ENCODE measurements around the gene IFITM1. TPM values are rescaled to one million over a fixed set of nuclear protein-coding genes. Genes with fewer than 3 reads are reported as not detected.
A peak's percentile ranks its signal among the peaks of the same experiment; 100 is the strongest.

Gene IFITM1
- total and polyA plus RNA-seq, 2 of the 8 experiments (the other 6 are each of a cell fraction or from before 2014, with no cell fraction given), result 394 to 1,464 TPM

- FAIRE-seq (no peak), DNase-seq (ENCODE audit: low read depth in 1 of 2, low spot score in 2 of 2) (no peak)
- Histone ChIP-seq H3K27ac (ENCODE audit: low read depth, low read length) (no peak overlapping the region), H3K79me1 (ENCODE audit: low read depth, low read length) (no peaks in the 10 kb centered on the region), H3K23me2 (ENCODE audit: low read depth, low read length) (no peaks in the 10 kb centered on the region), H2BK15ac (ENCODE audit: low read length) (0 out of 2 replicates have a peak overlapping the region, but pooled peaks have one; percentile 88), H4K91ac (replicated peaks; ENCODE audit: insufficient read length, low read length) (no peak overlapping the region), H3K4ac (replicated peaks; ENCODE audit: insufficient read length, low read depth, low read length) (no peak overlapping the region), H4K20me1 (replicated peaks in 1 of 2; ENCODE audit: control insufficient read depth in 1 of 2, insufficient read depth in 2 of 2, low read length in 2 of 2) (no peaks in the 10 kb centered on the region), H2AK5ac (ENCODE audit: low read depth, low read length) (no peak overlapping the region), H3K79me2 (ENCODE audit: control insufficient read depth in 1 of 2, insufficient read depth in 2 of 2, low read length in 2 of 2) (no peaks in the 10 kb centered on the region), H3K56ac (replicated peaks; ENCODE audit: insufficient read length, low read depth, low read length) (no peak overlapping the region), H3K4me2 (ENCODE audit: insufficient read depth in 1 of 2, low read depth in 2 of 2, low read length in 2 of 2) (no peak overlapping the region), H2BK5ac (ENCODE audit: low read depth, low read length) (no peak overlapping the region), H3K9ac (replicated peaks in 1 of 4; ENCODE audit: extremely low read depth in 1 of 4, low read depth in 3 of 4, low read length in 3 of 4) (no peak overlapping the region), H3K14ac (ENCODE audit: insufficient read length) (no peak overlapping the region), H3K27me3 (replicated peaks in 1 of 4; ENCODE audit: control insufficient read depth in 3 of 4, extremely low read depth in 1 of 4, insufficient read depth in 3 of 4, low read length in 3 of 4) (no peaks in the 10 kb centered on the region), H2AFZ (ENCODE audit: low read length) (no peak overlapping the region), H2BK20ac (ENCODE audit: low read length) (no peak overlapping the region), H2BK120ac (replicated peaks; ENCODE audit: low read depth, low read length) (no peak overlapping the region), H2BK12ac (ENCODE audit: low read depth, low read length) (peak overlapping the region; percentile 75; the same call in 1 of the 2 replicates), H3K23ac (ENCODE audit: insufficient read length) (no peak overlapping the region), H4K8ac (ENCODE audit: extremely low read depth, insufficient read depth, low read length) (no peak overlapping the region), H4K5ac (ENCODE audit: insufficient read length, low read depth, low read length) (no peak overlapping the region), H3K9me3 (ENCODE audit: insufficient read depth in 2 of 2, low read depth in 1 of 2, low read length in 1 of 2) (peaks cover 4 to 5% of the 10 kb centered on the region in 2 experiments; a peak in 1 of 4 replicates), H3K36me3 (ENCODE audit: control insufficient read depth in 2 of 4, insufficient read depth in 4 of 4, low read length in 3 of 4) (no peaks in the 10 kb centered on the region), H3K4me3 (ENCODE audit: extremely low read depth in 1 of 4, insufficient read depth in 2 of 4, low read depth in 3 of 4, low read length in 4 of 4) (no peak overlapping the region), H3K18ac (ENCODE audit: extremely low read depth, low read length) (0 out of 2 replicates have a peak overlapping the region, but pooled peaks have one; percentile 32), H3K4me1 (replicated peaks in 1 of 4; ENCODE audit: control insufficient read depth in 3 of 4, insufficient read depth in 4 of 4, low read length in 3 of 4) (peaks cover 0 to 14% (median 2%) of the 10 kb centered on the region in 4 experiments; a peak in 4 of 7 replicates)
- WGBS, 2 experiments (ENCODE audit: extremely low coverage in 1 of 2, insufficient coverage in 1 of 2, insufficient read length in 1 of 2, insufficient replicate concordance in 2 of 2, low coverage in 1 of 2, low lambda C conversion rate in 2 of 2, missing lambda C conversion rate in 1 of 2), result 97% methylated on average over 3 of the region's 3 CpGs; no CpG with 5 or more reads in 1 of the 2 experiments
- ChIA-PET CTCF (ENCODE audit: partially characterized antibody) (interaction anchor here (1.0 to 2.4 kb wide), 4 partner anchors 11 to 121 kb away, joined by 3 to 6 read pairs (median 4); partner anchors contain the start of gene BET1L), POLR2A (ENCODE audit: partially characterized antibody) (interaction anchor here (0.7 to 1.8 kb wide), 7 partner anchors 9 to 27 kb away, joined by 3 to 8 read pairs (median 4); partner anchors contain the start of gene IFITM2)
- TF ChIP-seq CBX5 (IDR thresholded peaks at IDR 0.05; ENCODE audit: low read depth, low read length), result no peak
- no peak for TF ChIP-seq NRF1 (IDR thresholded peaks at IDR 0.05; ENCODE audit: low read depth, low read length)
- no peak for TF ChIP-seq RFX5 (IDR thresholded peaks at IDR 0.05; ENCODE audit: borderline replicate concordance, low read depth, low read length)
- no peak for TF ChIP-seq POLR2AphosphoS5 (IDR thresholded peaks at IDR 0.05; ENCODE audit: low read depth, low read length)
- no peak for TF ChIP-seq ATF2 (IDR thresholded peaks at IDR 0.05; ENCODE audit: low read length)
- no peak for TF ChIP-seq BRCA1 (IDR thresholded peaks at IDR 0.05; ENCODE audit: low read depth, low read length)
- no peak for TF ChIP-seq EZH2 (IDR thresholded peaks at IDR 0.05; ENCODE audit: low read depth, low read length, severe bottlenecking)
- TF ChIP-seq SIRT6 (IDR thresholded peaks at IDR 0.05; ENCODE audit: low read length), result no peak
- TF ChIP-seq KDM5A (IDR thresholded peaks at IDR 0.05; ENCODE audit: low read length), result no peak
- TF ChIP-seq NANOG (IDR thresholded peaks at IDR 0.05; ENCODE audit: insufficient read depth, low read depth, low read length, poor library complexity, severe bottlenecking), result no peak
Observed at GRCh38 chr11:327581-327923, 13.7 kb downstream of the IFITM1 start.
